Measurements from ENCODE around the gene MEGF6. TPM values are rescaled to one million over a fixed set of nuclear protein-coding genes. Genes with fewer than 3 reads are reported as not detected.

Gene MEGF6
- polyA plus RNA-seq, 1 donor (not counting 4 experiments of a cell fraction or from before 2014, with no cell fraction given), result 0.24 TPM

- H3K4me1 ChIP-seq (ENCODE audit: control insufficient read depth, extremely low read depth, insufficient read depth, low read length), result no peaks in the 10 kb centered on the region
- no peak overlapping the region for H2AFZ ChIP-seq (ENCODE audit: control insufficient read depth, low read length)
- no peak overlapping the region for H3K9ac ChIP-seq (ENCODE audit: control insufficient read depth, extremely low read depth, insufficient read depth, low read length)
- dilution Hi-C loops (cut with MboI; ENCODE audit: extremely low pct_ligation_motif_present, low sequenced_read_pairs), result no loop called here
- no peak overlapping the region for H3K27ac ChIP-seq (ENCODE audit: control insufficient read depth, insufficient read depth, low read length)
- no peak for TF ChIP-seq EZH2 (IDR thresholded peaks at IDR 0.05; ENCODE audit: low read length)
- TF ChIP-seq, protein P1, sequence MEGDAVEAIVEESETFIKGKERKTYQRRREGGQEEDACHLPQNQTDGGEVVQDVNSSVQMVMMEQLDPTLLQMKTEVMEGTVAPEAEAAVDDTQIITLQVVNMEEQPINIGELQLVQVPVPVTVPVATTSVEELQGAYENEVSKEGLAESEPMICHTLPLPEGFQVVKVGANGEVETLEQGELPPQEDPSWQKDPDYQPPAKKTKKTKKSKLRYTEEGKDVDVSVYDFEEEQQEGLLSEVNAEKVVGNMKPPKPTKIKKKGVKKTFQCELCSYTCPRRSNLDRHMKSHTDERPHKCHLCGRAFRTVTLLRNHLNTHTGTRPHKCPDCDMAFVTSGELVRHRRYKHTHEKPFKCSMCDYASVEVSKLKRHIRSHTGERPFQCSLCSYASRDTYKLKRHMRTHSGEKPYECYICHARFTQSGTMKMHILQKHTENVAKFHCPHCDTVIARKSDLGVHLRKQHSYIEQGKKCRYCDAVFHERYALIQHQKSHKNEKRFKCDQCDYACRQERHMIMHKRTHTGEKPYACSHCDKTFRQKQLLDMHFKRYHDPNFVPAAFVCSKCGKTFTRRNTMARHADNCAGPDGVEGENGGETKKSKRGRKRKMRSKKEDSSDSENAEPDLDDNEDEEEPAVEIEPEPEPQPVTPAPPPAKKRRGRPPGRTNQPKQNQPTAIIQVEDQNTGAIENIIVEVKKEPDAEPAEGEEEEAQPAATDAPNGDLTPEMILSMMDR (optimal IDR thresholded peaks at IDR 0.05 in 1 of 3, IDR thresholded peaks at IDR 0.05 in 1 of 3, conservative IDR thresholded peaks at IDR 0.05 in 1 of 3; ENCODE audit: extremely low read depth in 1 of 3, insufficient read depth in 2 of 3, low read length in 3 of 3), result no peak
- no peaks in the 10 kb centered on the region for H3K79me2 ChIP-seq (ENCODE audit: control insufficient read depth, insufficient read depth, low read length)
- no peaks in the 10 kb centered on the region for H4K20me1 ChIP-seq (ENCODE audit: control insufficient read depth, extremely low read depth, insufficient read depth, low read length)
- no peaks in the 10 kb centered on the region for H3K9me1 ChIP-seq (ENCODE audit: control insufficient read depth, extremely low read depth, insufficient read depth, low read length)
- H3K36me3 ChIP-seq (ENCODE audit: control insufficient read depth in 2 of 2, extremely low read depth in 1 of 2, insufficient read depth in 2 of 2, low read length in 2 of 2), result no peaks in the 10 kb centered on the region
- H3K27me3 ChIP-seq (ENCODE audit: control insufficient read depth, extremely low read depth, insufficient read depth, low read length), result no peaks in the 10 kb centered on the region
- no peaks in the 10 kb centered on the region for H3K9me3 ChIP-seq (ENCODE audit: control insufficient read depth, low read depth, low read length)
- DNase-seq (ENCODE audit: low read depth, low spot score) (no peak), FAIRE-seq (no peak)
- H3K4me2 ChIP-seq (ENCODE audit: control insufficient read depth, extremely low read depth, insufficient read depth, low read depth, low read length), result no peak overlapping the region
- H3K4me3 ChIP-seq (ENCODE audit: control insufficient read depth in 2 of 3, extremely low read depth in 1 of 3, insufficient read depth in 2 of 3, low read depth in 1 of 3, low read length in 3 of 3), result no peak overlapping the region
Measured at GRCh38 chr1:3520419-3521378, 90.6 kb downstream of the MEGF6 start.

GRCh38 chr1:3519301-3519885 lies 91.9 kb downstream of the MEGF6 start:
- Histone ChIP-seq H3K4me3 (ENCODE audit: control insufficient read depth in 2 of 3, extremely low read depth in 1 of 3, insufficient read depth in 2 of 3, low read depth in 1 of 3, low read length in 3 of 3) (no peak overlapping the region), H3K9me3 (ENCODE audit: control insufficient read depth, low read depth, low read length) (no peaks in the 10 kb centered on the region), H3K27ac (ENCODE audit: control insufficient read depth, insufficient read depth, low read length) (no peak overlapping the region), H2AFZ (ENCODE audit: control insufficient read depth, low read length) (no peak overlapping the region), H3K9me1 (ENCODE audit: control insufficient read depth, extremely low read depth, insufficient read depth, low read length) (no peaks in the 10 kb centered on the region), H3K36me3 (ENCODE audit: control insufficient read depth in 2 of 2, extremely low read depth in 1 of 2, insufficient read depth in 2 of 2, low read length in 2 of 2) (no peaks in the 10 kb centered on the region), H4K20me1 (ENCODE audit: control insufficient read depth, extremely low read depth, insufficient read depth, low read length) (no peaks in the 10 kb centered on the region), H3K27me3 (ENCODE audit: control insufficient read depth, extremely low read depth, insufficient read depth, low read length) (no peaks in the 10 kb centered on the region), H3K79me2 (ENCODE audit: control insufficient read depth, insufficient read depth, low read length) (no peaks in the 10 kb centered on the region), H3K4me1 (ENCODE audit: control insufficient read depth, extremely low read depth, insufficient read depth, low read length) (no peaks in the 10 kb centered on the region), H3K9ac (ENCODE audit: control insufficient read depth, extremely low read depth, insufficient read depth, low read length) (no peak overlapping the region), H3K4me2 (ENCODE audit: control insufficient read depth, extremely low read depth, insufficient read depth, low read depth, low read length) (no peak overlapping the region)
- DNase-seq (ENCODE audit: low read depth, low spot score), result no peak
- TF ChIP-seq, protein P1 (optimal IDR thresholded peaks at IDR 0.05 in 1 of 3, IDR thresholded peaks at IDR 0.05 in 1 of 3, conservative IDR thresholded peaks at IDR 0.05 in 1 of 3; ENCODE audit: extremely low read depth in 1 of 3, insufficient read depth in 2 of 3, low read length in 3 of 3), result no peak
- TF ChIP-seq EZH2 (IDR thresholded peaks at IDR 0.05; ENCODE audit: low read length), result no peak
- no peak for FAIRE-seq
- dilution Hi-C loops (cut with MboI; ENCODE audit: extremely low pct_ligation_motif_present, low sequenced_read_pairs), result no loop called here
